WTC11 (cell line): ENCODE results near the gene STRIT1.

ENCODE experiments used
- ESRRA ChIP-seq: sonication (generic); formaldehyde crosslinking; IDR thresholded peaks from 2 replicates; pipeline ENCODE4 v1.8.1; 2022; ENCODE audit warnings: mild to moderate bottlenecking, missing genetic modification reagents, borderline replicate concordance
- NR1H2 ChIP-seq: sonication (generic); formaldehyde crosslinking; IDR thresholded peaks from 2 replicates; pipeline ENCODE4 v1.9.0; 2021; ENCODE audit warnings: mild to moderate bottlenecking, moderate library complexity, missing genetic modification reagents
- ZBTB21 ChIP-seq: sonication (generic); formaldehyde crosslinking; IDR thresholded peaks from 2 replicates; pipeline ENCODE4 v1.8.1; 2023; ENCODE audit warnings: mild to moderate bottlenecking, missing genetic modification reagents, borderline replicate concordance
- ZNF416 ChIP-seq: fragments of 250-450 bp; sonication (Bioruptor Pico); IDR thresholded peaks from 2 replicates; pipeline ENCODE4 v1.9.0; 2021; ENCODE audit warnings: mild to moderate bottlenecking, inconsistent platforms
- TF ChIP-seq, protein P1 (sequence below): sonication (generic); formaldehyde crosslinking; conservative IDR thresholded peaks from 2 replicates; pipeline ENCODE4 v1.8.1; 2022; ENCODE audit warnings: mild to moderate bottlenecking, missing genetic modification reagents
- TF ChIP-seq, protein P2 (sequence below): fragments of 200-600 bp; IDR thresholded peaks from 2 replicates; pipeline ENCODE4 v1.8.0; 2022; ENCODE audit warnings: antibody characterized with exemption

DNA sequence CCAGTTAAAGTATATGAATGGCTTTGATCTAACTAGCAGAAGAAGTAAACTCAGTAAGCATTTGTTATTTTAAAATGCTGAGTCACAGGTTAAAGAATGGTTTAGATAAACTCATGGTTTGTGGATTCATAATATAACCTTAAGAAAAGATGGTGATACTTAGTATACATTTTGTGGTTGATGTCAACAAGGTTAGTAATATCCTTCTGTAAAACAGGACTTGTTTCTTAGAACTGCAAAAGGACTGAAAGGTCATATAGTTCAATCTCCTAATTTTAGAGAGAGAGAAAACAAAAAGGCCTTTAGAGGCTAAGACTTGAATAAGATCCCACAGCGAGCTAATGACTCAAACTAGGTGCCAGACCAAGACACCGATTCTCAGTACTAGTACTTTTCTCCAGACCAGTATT lies 50.0 kb downstream of the STRIT1 start:
- no peak for TF ChIP-seq ZNF416
- TF ChIP-seq, protein P1, sequence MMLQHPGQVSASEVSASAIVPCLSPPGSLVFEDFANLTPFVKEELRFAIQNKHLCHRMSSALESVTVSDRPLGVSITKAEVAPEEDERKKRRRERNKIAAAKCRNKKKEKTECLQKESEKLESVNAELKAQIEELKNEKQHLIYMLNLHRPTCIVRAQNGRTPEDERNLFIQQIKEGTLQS (CRISPR knock-in tag): no peak
- TF ChIP-seq, protein P2, sequence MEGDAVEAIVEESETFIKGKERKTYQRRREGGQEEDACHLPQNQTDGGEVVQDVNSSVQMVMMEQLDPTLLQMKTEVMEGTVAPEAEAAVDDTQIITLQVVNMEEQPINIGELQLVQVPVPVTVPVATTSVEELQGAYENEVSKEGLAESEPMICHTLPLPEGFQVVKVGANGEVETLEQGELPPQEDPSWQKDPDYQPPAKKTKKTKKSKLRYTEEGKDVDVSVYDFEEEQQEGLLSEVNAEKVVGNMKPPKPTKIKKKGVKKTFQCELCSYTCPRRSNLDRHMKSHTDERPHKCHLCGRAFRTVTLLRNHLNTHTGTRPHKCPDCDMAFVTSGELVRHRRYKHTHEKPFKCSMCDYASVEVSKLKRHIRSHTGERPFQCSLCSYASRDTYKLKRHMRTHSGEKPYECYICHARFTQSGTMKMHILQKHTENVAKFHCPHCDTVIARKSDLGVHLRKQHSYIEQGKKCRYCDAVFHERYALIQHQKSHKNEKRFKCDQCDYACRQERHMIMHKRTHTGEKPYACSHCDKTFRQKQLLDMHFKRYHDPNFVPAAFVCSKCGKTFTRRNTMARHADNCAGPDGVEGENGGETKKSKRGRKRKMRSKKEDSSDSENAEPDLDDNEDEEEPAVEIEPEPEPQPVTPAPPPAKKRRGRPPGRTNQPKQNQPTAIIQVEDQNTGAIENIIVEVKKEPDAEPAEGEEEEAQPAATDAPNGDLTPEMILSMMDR: no peak
- TF ChIP-seq ZBTB21 (CRISPR knock-in tag): no peak
- TF ChIP-seq NR1H2: no peak
- no peak for TF ChIP-seq ESRRA
